Activated gamma-delta T cell treated with anti-CD3 and anti-CD28 coated beads, Interleukin-2, amount 50 U/mL, for 16 hours (primary cell): ENCODE data around the gene SCAMP5.

Experiments
- DNase-seq: peaks from one replicate; pipeline ENCODE4 v3.0.0-alpha.2; 2020; ENCODE audit warnings: low read depth

Gene SCAMP5

DNA sequence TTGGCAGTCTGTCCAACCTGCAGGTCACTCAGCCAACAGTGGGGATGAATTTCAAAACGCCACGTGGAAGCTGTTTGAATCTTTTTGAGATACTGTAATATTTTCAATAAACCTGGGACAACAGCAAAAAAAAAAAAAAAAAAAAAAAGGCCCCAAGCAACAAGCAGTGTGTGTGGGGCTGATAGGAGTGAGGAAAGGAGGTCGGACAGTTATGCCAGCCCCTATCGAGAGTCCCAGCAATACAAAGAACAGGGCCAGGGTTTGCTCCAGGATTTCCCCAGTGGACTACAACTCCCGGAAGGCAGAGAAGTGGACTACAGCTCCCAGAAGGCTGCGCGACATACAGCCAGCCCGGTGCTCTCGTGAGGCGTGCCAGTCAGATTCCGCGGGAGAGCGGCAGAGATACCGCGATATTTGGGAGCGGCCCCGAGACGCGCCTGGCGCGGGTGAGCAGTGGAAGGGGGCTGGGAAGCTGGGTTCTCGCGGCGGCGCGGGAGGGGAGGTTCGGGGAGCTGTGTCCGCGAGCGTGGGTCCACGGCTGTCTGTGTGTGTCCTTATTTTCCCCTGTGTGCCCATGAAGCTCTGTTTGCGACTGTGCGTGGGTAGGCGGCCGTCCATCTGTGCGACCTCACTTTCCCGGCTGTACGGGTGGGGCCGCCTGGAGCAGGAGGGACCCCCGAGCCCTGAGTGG, 28.0 kb downstream of the SCAMP5 start, which contains the start of gene PPCDC:
TSS of gene PPCDC (plus strand) at position 410 of the 691 bp plus-strand sequence. CDS start 4,729 bp downstream, outside the sequence.
- DNase-seq: peak; percentile 84

DNA sequence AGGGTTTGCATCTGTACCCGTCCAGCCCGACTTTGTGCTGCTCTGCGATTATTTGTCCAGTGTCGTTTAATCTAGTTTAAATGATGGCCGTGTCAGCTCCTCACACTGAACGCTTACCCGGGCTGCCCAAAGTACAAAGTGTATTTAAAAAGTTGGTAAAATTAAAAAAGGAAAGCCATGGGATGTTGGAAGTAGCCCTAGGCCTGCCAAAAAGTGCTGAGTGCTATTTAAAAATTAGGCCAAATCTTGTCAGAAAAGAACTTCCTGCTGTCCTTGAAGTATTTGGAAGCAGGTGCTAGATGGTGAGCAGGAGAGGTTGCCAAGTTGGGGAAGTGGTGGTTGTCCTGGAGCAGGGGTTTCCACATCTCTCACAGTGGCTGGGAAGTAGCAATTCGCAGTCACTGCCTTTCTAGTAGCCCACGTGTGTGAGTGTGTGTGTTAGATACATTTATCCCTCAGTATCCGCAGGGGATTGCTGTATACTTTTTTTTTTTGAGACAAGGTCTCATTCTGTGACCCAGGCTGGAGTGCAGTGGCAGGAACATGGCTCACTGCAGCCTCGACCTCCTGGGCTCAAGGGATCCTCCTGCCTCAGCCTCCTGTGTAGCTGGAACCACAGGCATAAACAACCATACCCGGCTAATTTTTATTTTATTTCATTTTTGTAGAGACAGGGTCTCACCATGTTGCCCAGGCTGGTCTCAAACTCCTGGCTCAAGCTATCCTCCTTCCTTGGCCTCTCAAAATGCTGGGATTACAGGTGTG, 28.7 kb downstream of the SCAMP5 start:
- DNase-seq: no peak

- no peak for DNase-seq
These were observed 29.7 kb downstream of the SCAMP5 start for GRCh38 chr15:75025107-75025506.

- no peak for DNase-seq
These were observed 30.3 kb downstream of the SCAMP5 start for GRCh38 chr15:75025548-75026260.

DNA sequence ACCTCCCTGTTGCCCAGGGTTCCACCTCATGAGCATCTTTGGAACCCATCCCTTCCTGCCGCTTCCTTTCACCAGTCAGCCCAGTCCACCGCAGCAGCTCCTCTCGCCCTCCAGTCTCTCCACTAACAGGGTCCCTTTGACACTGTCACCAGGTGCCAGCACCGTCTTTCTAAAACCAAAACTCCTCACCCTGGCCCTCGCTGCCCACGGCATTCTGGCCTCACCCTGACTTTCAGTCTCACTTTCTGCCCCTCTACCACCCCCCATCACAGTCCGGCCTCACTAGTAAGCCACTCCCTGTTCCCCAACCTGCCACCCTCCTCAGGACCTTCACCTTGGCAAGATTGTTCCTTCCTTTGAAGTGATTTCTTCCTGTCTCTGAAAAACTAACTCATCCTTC, 32.2 kb downstream of the SCAMP5 start:
- no peak for DNase-seq

DNA sequence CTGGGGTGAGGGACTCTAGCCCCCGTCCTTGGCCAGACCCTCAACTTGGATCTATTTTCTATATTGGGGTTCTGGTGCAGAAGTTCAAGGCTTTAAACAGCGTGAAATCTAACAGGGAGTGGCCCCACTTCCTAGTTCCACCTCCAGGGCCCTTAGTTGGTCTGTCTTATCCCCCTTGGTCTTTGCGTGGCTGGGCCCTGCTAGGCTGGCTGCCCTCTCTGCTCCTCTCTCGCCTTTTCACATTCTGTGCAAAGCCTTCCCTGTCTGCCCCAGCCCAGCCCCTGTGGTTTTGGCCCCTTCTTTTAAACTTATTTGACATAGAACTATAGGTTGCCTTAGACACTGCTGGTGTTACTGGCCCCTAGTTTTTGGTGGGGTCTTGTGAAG, 33.6 kb downstream of the SCAMP5 start:
- no peak for DNase-seq

GRCh38 chr15:75029378-75030022, 34.1 kb downstream of the SCAMP5 start:
- DNase-seq: peak; percentile 87

- no peak for DNase-seq
These were observed 34.7 kb downstream of the SCAMP5 start for GRCh38 chr15:75030023-75030413.

GRCh38 chr15:75030424-75030823, 35.1 kb downstream of the SCAMP5 start:
- no peak for DNase-seq

DNA sequence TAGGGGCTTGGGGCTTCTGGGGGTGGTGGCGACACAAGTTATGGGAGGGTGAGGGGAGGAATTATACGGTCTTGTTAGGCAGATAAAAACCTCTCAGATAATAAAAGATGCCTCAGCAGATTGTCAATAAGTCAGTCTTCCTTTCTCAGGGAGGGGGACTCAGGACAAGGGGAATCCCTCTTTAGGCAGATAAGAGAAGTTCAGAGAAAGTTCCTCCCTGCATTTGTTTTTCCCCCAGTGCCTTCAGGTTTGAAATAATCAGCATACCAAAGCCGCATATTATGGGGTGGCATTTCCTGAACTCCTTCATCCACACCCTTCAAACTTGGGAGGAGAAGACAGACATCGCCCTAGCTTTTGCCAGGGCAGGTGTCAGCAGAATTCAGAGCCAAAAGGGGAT, 36.5 kb downstream of the SCAMP5 start:
- no peak for DNase-seq

DNA sequence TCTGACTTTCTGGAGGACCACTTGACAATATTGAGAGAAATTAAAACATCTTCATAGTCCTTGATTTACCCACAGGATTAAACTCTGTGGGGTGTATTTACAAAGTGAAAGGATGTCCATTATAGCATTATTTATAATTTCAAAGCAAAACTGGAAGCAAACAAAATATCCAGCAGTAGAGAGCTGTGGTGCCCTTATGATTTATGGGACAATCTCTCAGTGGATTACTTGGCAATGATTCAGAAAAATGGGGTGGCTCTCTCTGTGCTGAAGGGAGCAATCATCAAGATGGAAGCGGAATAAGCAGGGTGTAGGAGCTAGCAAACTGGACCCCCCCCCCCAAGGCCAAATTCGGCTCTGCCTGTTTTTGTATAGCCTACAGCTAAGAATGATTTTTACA, 37.0 kb downstream of the SCAMP5 start:
- DNase-seq: no peak

GRCh38 chr15:75033809-75034208, 38.4 kb downstream of the SCAMP5 start:
- no peak for DNase-seq

- DNase-seq: no peak
These were observed 39.3 kb downstream of the SCAMP5 start for GRCh38 chr15:75034615-75035014.

DNA sequence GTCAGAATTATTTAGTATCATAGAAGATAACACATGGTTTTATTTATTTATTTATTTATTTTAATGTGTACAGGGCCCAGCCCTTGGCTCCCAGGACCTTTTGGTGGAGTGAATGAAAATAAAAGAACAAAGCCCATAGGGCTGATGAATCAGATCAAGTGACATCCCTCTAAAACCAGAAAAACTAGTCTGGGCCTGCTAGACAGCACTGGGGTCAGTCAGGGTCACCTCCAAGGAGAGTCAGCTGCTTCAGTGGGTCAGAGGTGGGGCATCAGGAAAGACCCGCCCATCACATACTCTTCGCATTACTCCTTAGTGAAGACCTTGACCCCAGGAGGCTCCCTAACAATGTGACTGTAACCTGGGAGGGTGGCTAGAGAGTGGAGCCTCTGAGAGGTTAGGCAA, 40.9 kb downstream of the SCAMP5 start:
- no peak for DNase-seq

DNA sequence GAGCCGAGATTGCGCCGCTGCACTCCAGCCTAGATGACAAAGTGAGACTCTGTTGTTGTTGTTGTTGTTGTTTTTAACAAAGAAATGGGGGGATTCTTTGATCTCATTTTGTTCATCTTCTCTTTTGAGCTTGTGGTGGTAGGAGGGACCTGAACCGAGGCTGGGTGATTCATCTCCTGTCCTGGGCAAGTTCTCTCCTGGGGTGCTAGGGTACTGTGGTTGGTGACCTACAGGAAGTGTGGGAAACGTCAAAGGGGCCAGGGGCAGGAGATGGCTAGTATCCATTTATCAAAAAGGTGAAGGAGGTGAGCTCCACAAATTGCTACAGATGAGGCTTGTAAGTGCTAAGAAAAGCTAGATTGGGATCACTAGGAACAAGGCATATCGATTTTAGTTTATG, 42.3 kb downstream of the SCAMP5 start:
- DNase-seq: no peak

GRCh38 chr15:75038231-75038630, 42.9 kb downstream of the SCAMP5 start:
- DNase-seq: no peak

GRCh38 chr15:75042730-75043508, 47.6 kb downstream of the SCAMP5 start:
- DNase-seq: peak; percentile 60

DNA sequence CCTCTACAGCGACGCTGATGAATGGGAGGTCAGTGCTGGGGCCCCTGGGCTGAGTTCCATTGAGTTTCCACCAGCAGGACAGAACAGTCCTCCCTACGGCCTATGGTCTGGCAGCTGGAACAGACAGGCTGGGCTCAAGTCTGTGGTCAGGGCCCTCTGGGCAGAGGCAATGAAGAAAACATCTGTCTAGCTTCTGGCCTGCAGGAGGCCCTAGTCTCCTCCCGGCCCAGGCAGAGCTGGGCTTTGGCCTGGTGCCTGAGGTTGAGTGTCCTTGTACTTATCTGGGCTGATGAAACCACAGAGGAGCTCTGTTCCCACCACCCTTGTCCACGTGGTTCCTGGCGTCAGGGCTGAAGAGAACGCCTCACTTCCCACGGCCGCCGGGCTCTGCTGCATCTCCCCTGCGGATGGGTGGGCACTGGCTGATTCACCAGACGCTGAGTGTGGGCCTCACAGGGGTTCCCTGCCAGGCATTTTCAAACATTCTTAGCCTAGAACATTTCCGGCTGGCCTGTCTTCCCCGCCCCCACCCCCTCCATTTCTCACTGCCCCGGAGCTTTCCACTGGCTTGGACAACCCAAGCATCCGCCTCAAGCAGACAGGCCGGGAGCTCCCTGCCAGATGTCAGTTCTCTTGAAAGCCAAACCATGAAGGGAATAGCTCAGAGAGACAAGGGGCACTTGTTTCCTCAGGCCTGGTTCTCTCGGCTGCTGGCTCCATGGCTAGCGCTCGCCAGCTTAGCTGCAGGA, 48.3 kb downstream of the SCAMP5 start:
- no peak for DNase-seq

- no peak for DNase-seq
These were observed 49.0 kb downstream of the SCAMP5 start for GRCh38 chr15:75044258-75044878.

- DNase-seq: no peak
These were observed 50.1 kb downstream of the SCAMP5 start for GRCh38 chr15:75045332-75046015.
